ENCODE measurements around the gene FKTN.
"Not testable (repeated sequence)": the region's sequence is repeated elsewhere in the genome, so short reads cannot be mapped to it uniquely, and the experiment has no call there.

Gene FKTN

GRCh38 chr9:105557804-105558610 is at the start of gene FKTN:
Gene FKTN, plus strand, starts transcription at chr9:105558131. Its CDS starts 16,902 bp downstream, at chr9:105575033.
- peak; percentile 85 for TF ChIP-seq POLR2A (IDR thresholded peaks at IDR 0.05; ENCODE audit: low read depth, low read length)
- DNase-seq (ENCODE audit: insufficient read length, low spot score) (peak; percentile 90), FAIRE-seq (peak; percentile 95)

GRCh38 chr9:105508530-105508929 is 49.4 kb upstream of the FKTN start:
- DNase-seq (ENCODE audit: insufficient read length, low spot score) (no peak), FAIRE-seq (peak; percentile 92)
- TF ChIP-seq POLR2A (IDR thresholded peaks at IDR 0.05; ENCODE audit: low read depth, low read length) = no peak

GRCh38 chr9:105510024-105510423 is 47.9 kb upstream of the FKTN start:
- FAIRE-seq (peak; percentile 100), DNase-seq (ENCODE audit: insufficient read length, low spot score) (peak; percentile 57)
- TF ChIP-seq POLR2A (IDR thresholded peaks at IDR 0.05; ENCODE audit: low read depth, low read length) = no peak

- no peak for TF ChIP-seq POLR2A (IDR thresholded peaks at IDR 0.05; ENCODE audit: low read depth, low read length)
- FAIRE-seq (peak; percentile 91), DNase-seq (ENCODE audit: insufficient read length, low spot score) (no peak)
These were observed 46.5 kb upstream of the FKTN start for GRCh38 chr9:105511446-105511845.

GRCh38 chr9:105515811-105516413 is 42.0 kb upstream of the FKTN start:
- DNase-seq (ENCODE audit: insufficient read length, low spot score) (no peak), FAIRE-seq (no peak)
- no peak for TF ChIP-seq POLR2A (IDR thresholded peaks at IDR 0.05; ENCODE audit: low read depth, low read length)

- not testable (repeated sequence) for DNase-seq (ENCODE audit: insufficient read length, low spot score)
These were observed 38.1 kb upstream of the FKTN start for GRCh38 chr9:105519710-105520369.

GRCh38 chr9:105520992-105521391 is 36.9 kb upstream of the FKTN start:
- FAIRE-seq; DNase-seq (ENCODE audit: insufficient read length, low spot score): not testable (repeated sequence)

More at GRCh38 chr9:105519710-105520369, 38.1 kb upstream of the FKTN start:
- not testable (repeated sequence) for FAIRE-seq

- DNase-seq (ENCODE audit: insufficient read length, low spot score); FAIRE-seq: not testable (repeated sequence)
These were observed 35.1 kb upstream of the FKTN start for GRCh38 chr9:105522618-105523385.

GRCh38 chr9:105531530-105531929 is 26.4 kb upstream of the FKTN start:
- FAIRE-seq (peak; percentile 75), DNase-seq (ENCODE audit: insufficient read length, low spot score) (no peak)
- no peak for TF ChIP-seq POLR2A (IDR thresholded peaks at IDR 0.05; ENCODE audit: low read depth, low read length)

GRCh38 chr9:105535920-105536668 is 21.8 kb upstream of the FKTN start:
- no peak for DNase-seq (ENCODE audit: insufficient read length, low spot score)
- TF ChIP-seq POLR2A (IDR thresholded peaks at IDR 0.05; ENCODE audit: low read depth, low read length) = no peak
- peak; percentile 53 for FAIRE-seq

- peak; percentile 62 for FAIRE-seq
These were observed 18.5 kb upstream of the FKTN start for GRCh38 chr9:105539452-105539851.

GRCh38 chr9:105541838-105542237 is 16.1 kb upstream of the FKTN start:
- FAIRE-seq (peak; percentile 87), DNase-seq (ENCODE audit: insufficient read length, low spot score) (no peak)

More at GRCh38 chr9:105539452-105539851, 18.5 kb upstream of the FKTN start:
- no peak for DNase-seq (ENCODE audit: insufficient read length, low spot score)
- TF ChIP-seq POLR2A (IDR thresholded peaks at IDR 0.05; ENCODE audit: low read depth, low read length) = no peak

GRCh38 chr9:105554042-105554441 is 3.9 kb upstream of the FKTN start:
- FAIRE-seq = no peak

More at GRCh38 chr9:105541838-105542237, 16.1 kb upstream of the FKTN start:
- no peak for TF ChIP-seq POLR2A (IDR thresholded peaks at IDR 0.05; ENCODE audit: low read depth, low read length)

More at GRCh38 chr9:105554042-105554441, 3.9 kb upstream of the FKTN start:
- no peak for TF ChIP-seq POLR2A (IDR thresholded peaks at IDR 0.05; ENCODE audit: low read depth, low read length)
- DNase-seq (ENCODE audit: insufficient read length, low spot score) = no peak
